IMR-90 (cell line): ENCODE results near the gene MUC5AC. TPM values are rescaled to one million over a fixed set of nuclear protein-coding genes. Genes with fewer than 3 reads are reported as not detected.

ENCODE experiments used
- ATAC-seq: fragments of 200-7000 bp; cut with Tn5 transposase; 2 replicates; pipeline ENCODE4 v1.9.1; 2020; ENCODE audit warnings: low read depth, mild to moderate bottlenecking, moderate library complexity
- BruUV-seq: library from RNA; stranded (reverse); fragments of 400-500 nt; replicated peaks from 2 replicates; lab custom pipeline; 2021; lab: Mats Ljungman, UMichigan
- CTCF ChIA-PET: fragments of 300-600 bp; formaldehyde crosslinking; extraction: SDS; loops from one replicate; lab custom pipeline; 2021; ENCODE audit warnings: antibody characterized with exemption; lab: Yijun Ruan, JAX
- POLR2A ChIA-PET: fragments of 300-600 bp; sonication (Branson Sonifier 250); formaldehyde crosslinking; loops from one replicate; lab custom pipeline; 2022; ENCODE audit warnings: antibody characterized with exemption; ENCODE audit not compliant: unreplicated experiment; lab: Charles Lee
- DNase-seq: peaks from one replicate; pipeline ENCODE4 v3.0.0; 2013
- H2AFZ ChIP-seq: replicated peaks from 2 replicates; pipeline ENCODE3; 2013; ENCODE audit warnings: low read length, mild to moderate bottlenecking; ENCODE audit not compliant: poor library complexity
- H2AK5ac ChIP-seq: 2 replicates; pipeline ENCODE4 v1.6.1; 2013; ENCODE audit warnings: low read depth, low read length, inconsistent platforms
- H2AK9ac ChIP-seq: replicated peaks from 2 replicates; pipeline ENCODE3; 2013; ENCODE audit warnings: mild to moderate bottlenecking, low read depth, low read length, moderate library complexity; ENCODE audit not compliant: poor library complexity
- H2BK120ac ChIP-seq: 2 replicates; pipeline ENCODE4 v1.6.1; 2013; ENCODE audit warnings: low read depth, low read length, inconsistent platforms
- H2BK15ac ChIP-seq: 3 replicates; pipeline ENCODE4 v1.6.1; 2013; ENCODE audit warnings: low read depth, low read length, inconsistent platforms
- H2BK20ac ChIP-seq: 2 replicates; pipeline ENCODE4 v1.6.1; 2013; ENCODE audit warnings: low read depth, mild to moderate bottlenecking, inconsistent platforms, low read length, moderate library complexity
- H2BK5ac ChIP-seq: 2 replicates; pipeline ENCODE4 v1.6.1; 2013; ENCODE audit warnings: mild to moderate bottlenecking, low read depth, low read length, inconsistent platforms; ENCODE audit not compliant: poor library complexity, severe bottlenecking
- H3K14ac ChIP-seq: replicated peaks from 2 replicates; pipeline ENCODE4 v1.6.1; 2013; ENCODE audit warnings: low read depth, low read length, inconsistent platforms
- H3K18ac ChIP-seq: 2 replicates; pipeline ENCODE4 v1.6.1; 2013; ENCODE audit warnings: low read depth, low read length, control low read depth
- H3K23ac ChIP-seq: 2 replicates; pipeline ENCODE4 v1.6.1; 2013; ENCODE audit warnings: low read depth, low read length, inconsistent platforms
- H3K27ac ChIP-seq: 2 replicates; pipeline ENCODE4 v1.5.1; 2013; ENCODE audit warnings: mild to moderate bottlenecking, control low read depth, low read length; ENCODE audit not compliant: insufficient read depth
- H3K27me3 ChIP-seq: 2 replicates; pipeline ENCODE4 v1.6.1; 2013; ENCODE audit warnings: low read length; ENCODE audit not compliant: control insufficient read depth, insufficient read depth
- H3K36me3 ChIP-seq: 2 replicates; pipeline ENCODE4 v1.6.1; 2013; ENCODE audit warnings: low read length, mixed read lengths; ENCODE audit not compliant: control insufficient read depth, insufficient read depth
- H3K4ac ChIP-seq: 2 replicates; pipeline ENCODE4 v1.6.1; 2013; ENCODE audit warnings: low read depth, low read length, inconsistent platforms
- H3K4me1 ChIP-seq: 2 replicates; pipeline ENCODE4 v1.6.1; 2013; ENCODE audit warnings: low read length, mixed read lengths; ENCODE audit not compliant: control insufficient read depth, insufficient read depth
- H3K4me2 ChIP-seq: 2 replicates; pipeline ENCODE4 v1.6.1; 2013; ENCODE audit warnings: low read depth, mild to moderate bottlenecking, control low read depth, low read length, moderate library complexity
- H3K4me3 ChIP-seq: 2 replicates; pipeline ENCODE4 v1.5.1; 2013; ENCODE audit warnings: low read depth, mild to moderate bottlenecking, control low read depth, low read length, moderate library complexity; ENCODE audit not compliant: insufficient read depth
- H3K56ac ChIP-seq: 2 replicates; pipeline ENCODE4 v1.6.1; 2013; ENCODE audit warnings: low read length, inconsistent platforms; ENCODE audit not compliant: insufficient read depth; ENCODE audit errors: extremely low read depth
- H3K79me1 ChIP-seq, 2 experiments: 2 replicates each; pipeline ENCODE4 v1.6.1; 2013; ENCODE audit warnings: low read length in 2 of 2, inconsistent platforms in 1 of 2, low read depth in 1 of 2
- H3K9ac ChIP-seq: 2 replicates; pipeline ENCODE4 v1.6.1; 2013; ENCODE audit warnings: low read depth, low read length, control low read depth
- H3K9me1 ChIP-seq: 2 replicates; pipeline ENCODE4 v1.6.1; 2013; ENCODE audit warnings: low read length, inconsistent platforms; ENCODE audit not compliant: insufficient read depth
- H3K9me3 ChIP-seq: 2 replicates; pipeline ENCODE4 v1.6.1; 2013; ENCODE audit warnings: low read length; ENCODE audit not compliant: control insufficient read depth, insufficient read depth
- H4K20me1 ChIP-seq: 2 replicates; pipeline ENCODE4 v1.6.1; 2013; ENCODE audit warnings: low read length, inconsistent platforms; ENCODE audit not compliant: insufficient read depth
- H4K5ac ChIP-seq: 2 replicates; pipeline ENCODE4 v1.6.1; 2013; ENCODE audit warnings: mild to moderate bottlenecking, low read depth, low read length, control low read depth
- H4K8ac ChIP-seq, 2 experiments: 2 replicates each; pipeline ENCODE4 v1.6.1; 2013; ENCODE audit warnings: low read depth in 2 of 2, low read length in 2 of 2, control low read depth in 1 of 2, inconsistent platforms in 1 of 2
- H4K91ac ChIP-seq: 2 replicates; pipeline ENCODE4 v1.6.1; 2013; ENCODE audit warnings: low read depth, low read length, inconsistent platforms; ENCODE audit not compliant: insufficient read depth
- BHLHE40 ChIP-seq: fragments of 150-350 bp; IDR thresholded peaks from 2 replicates; pipeline ENCODE4 v1.6.1; 2016; ENCODE audit warnings: mild to moderate bottlenecking, low read depth, low read length
- CEBPB ChIP-seq: IDR thresholded peaks from 2 replicates; pipeline ENCODE4 v1.6.1; 2012; ENCODE audit warnings: low read depth, low read length, improper control_type of control experiment
- MAFK ChIP-seq: IDR thresholded peaks from 2 replicates; pipeline ENCODE4 v1.6.1; 2012; ENCODE audit warnings: low read depth, low read length, improper control_type of control experiment
- MAZ ChIP-seq: IDR thresholded peaks from 2 replicates; pipeline ENCODE4 v1.6.1; 2012; ENCODE audit warnings: low read depth, mild to moderate bottlenecking, low read length, improper control_type of control experiment, moderate library complexity, borderline replicate concordance
- MXI1 ChIP-seq: IDR thresholded peaks from 2 replicates; pipeline ENCODE4 v1.6.1; 2012; ENCODE audit warnings: low read depth, mild to moderate bottlenecking, low read length, moderate library complexity, borderline replicate concordance
- NFE2L2 ChIP-seq: fragments of 150-350 bp; IDR thresholded peaks from 2 replicates; pipeline ENCODE4 v1.6.1; 2016; ENCODE audit warnings: low read depth, mild to moderate bottlenecking, low read length
- POLR2A ChIP-seq: IDR thresholded peaks from 2 replicates; pipeline ENCODE4 v1.6.1; 2012; ENCODE audit warnings: mild to moderate bottlenecking, low read depth, low read length
- RFX5 ChIP-seq: IDR thresholded peaks from 2 replicates; pipeline ENCODE4 v1.8.0; 2012; ENCODE audit warnings: low read depth, mild to moderate bottlenecking, low read length, moderate library complexity
- WGBS, 2 experiments: methylation state at CpG; one replicate each; pipeline versions ENCODE4 v1.1.5 to v1.1.7; 2013; ENCODE audit warnings: missing lambda C conversion rate in 2 of 2; ENCODE audit not compliant: insufficient read length in 1 of 2; ENCODE audit errors: extremely low coverage in 2 of 2; 5-methylcytosine and 5-hydroxymethylcytosine counted together
- dilution Hi-C: fragments of 300-500 bp; cut with HindIII; formaldehyde crosslinking; loops from one replicate; pipeline ENCODE4 v1.14.3; 2018; ENCODE audit warnings: low sequenced_read_pairs; ENCODE audit not compliant: unreplicated experiment
- in situ Hi-C: fragments of 300-500 bp; cut with MboI; formaldehyde crosslinking; loops from 3 replicates; pipeline ENCODE4 v1.14.3; 2019; ENCODE audit warnings: low sequenced_read_pairs, inconsistent platforms, mixed read lengths
- intact Hi-C: fragments of 100-400 bp; cut with micrococcal nuclease; formaldehyde crosslinking; loops from 2 replicates; pipeline ENCODE4 v1.10.0; 2022
- polyA plus RNA-seq, 3 experiments: library from polyadenylated mRNA; depleted of rRNA; stranded (reverse); fragments of >200 nt; gene quantifications; 2 replicates each; pipeline ENCODE4 v1.2.3, GENCODE V29; 2012; ENCODE audit warnings: low replicate concordance in 1 of 3
- total RNA-seq: library from RNA; depleted of rRNA; stranded (reverse); fragments of >200 nt; gene quantifications from 2 replicates; pipeline ENCODE4 v1.2.3, GENCODE V29; 2012
- TF ChIP-seq, protein P1 (sequence below): conservative IDR thresholded peaks from 2 replicates; pipeline ENCODE4 v1.5.1; 2012; ENCODE audit warnings: mild to moderate bottlenecking, low read depth, low read length, improper control_type of control experiment
- TF ChIP-seq, protein P2 (sequence below): fragments of 150-350 bp; IDR thresholded peaks from 2 replicates; pipeline ENCODE4 v1.6.1; 2017; ENCODE audit warnings: mild to moderate bottlenecking, antibody characterized with exemption, low read length, low read depth
- TF ChIP-seq, protein P3 (sequence below): fragments of 150-350 bp; IDR thresholded peaks from 2 replicates; pipeline ENCODE4 v1.6.1; 2016; ENCODE audit warnings: low read depth, mild to moderate bottlenecking, low read length, moderate library complexity, borderline replicate concordance

The MUC5AC gene
- total and polyA plus RNA-seq, 2 of the 4 experiments (the other 2 are of a cell fraction) = 0.02 TPM; not detected in 1

DNA sequence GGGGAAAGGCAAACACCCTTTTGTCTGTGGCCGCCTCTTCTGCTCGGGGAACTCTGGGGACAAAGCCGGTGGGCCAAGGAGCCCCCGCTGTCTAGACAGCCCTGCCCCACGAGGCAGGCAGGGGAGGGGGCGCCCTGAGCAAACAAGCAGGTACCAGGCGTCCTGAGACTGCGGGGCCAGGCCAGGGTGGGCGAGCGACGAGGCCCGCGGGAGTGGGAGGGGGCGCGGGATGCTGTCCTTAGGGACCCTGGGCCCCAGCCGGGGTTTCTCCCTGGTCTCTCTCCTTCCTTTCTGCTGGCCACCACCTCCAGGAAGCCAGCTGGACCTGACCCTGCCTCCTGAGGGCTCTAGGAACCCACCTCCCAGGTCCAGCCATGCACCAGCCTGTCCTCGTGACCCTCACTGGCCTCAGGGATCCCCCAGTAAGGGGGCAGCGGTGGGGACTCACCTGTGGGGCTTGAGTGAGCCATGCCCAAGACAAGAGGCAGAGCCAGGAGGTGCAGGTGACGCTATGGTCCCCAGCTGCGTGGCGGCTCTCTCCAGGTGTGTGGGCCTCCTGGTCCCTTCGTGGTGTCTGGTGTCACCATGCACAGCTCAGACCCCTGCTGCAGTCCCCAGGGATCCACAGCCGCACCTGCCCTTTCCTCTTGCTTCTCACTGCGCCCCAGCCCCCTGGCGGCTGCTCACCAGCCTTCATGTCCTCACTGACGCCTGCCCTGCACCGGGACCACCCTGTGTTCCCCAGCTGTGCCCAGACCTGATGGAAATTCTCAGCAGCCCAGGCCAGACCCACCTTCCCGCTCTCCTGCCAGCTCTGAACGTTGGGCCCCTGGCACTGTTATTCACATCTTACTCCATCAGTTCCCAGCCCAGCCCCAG lies 26.5 kb upstream of the MUC5AC start:
- in situ Hi-C loops = no loop called here
- WGBS, 2 experiments = 59% methylated on average over 15 of the region's 29 CpGs; no CpG with 5 or more reads in 1 of the 2 experiments
- Histone ChIP-seq H2BK120ac (no peak overlapping the region), H3K4me3 (no peak overlapping the region), H3K18ac (no peak overlapping the region), H4K8ac (no peak overlapping the region), H3K36me3 (no peaks in the 10 kb centered on the region), H3K4me1 (no peaks in the 10 kb centered on the region), H2BK15ac (no peak overlapping the region), H4K5ac (no peak overlapping the region), H3K14ac (no peak overlapping the region), H4K91ac (no peak overlapping the region), H4K20me1 (no peaks in the 10 kb centered on the region), H2AK9ac (no peak overlapping the region), H2AK5ac (no peak overlapping the region; the same call in 1 of the 2 replicates), H3K27me3 (peaks cover 7% of the 10 kb centered on the region; the same call in 1 of the 2 replicates), H3K9me1 (no peaks in the 10 kb centered on the region), H3K4ac (no peak overlapping the region), H3K27ac (no peak overlapping the region), H3K79me1 (no peaks in the 10 kb centered on the region), H2AFZ (no peak overlapping the region), H3K9ac (no peak overlapping the region), H3K23ac (no peak overlapping the region), H2BK5ac (no peak overlapping the region), H3K4me2 (no peak overlapping the region), H2BK20ac (no peak overlapping the region), H3K9me3 (peaks cover 8% of the 10 kb centered on the region), H3K56ac (no peak overlapping the region)
- dilution Hi-C loops = no loop called here
- ChIA-PET POLR2A (interaction anchor here (0.6 kb wide), 1 partner anchor 616 kb away, joined by 3 read pairs; no protein-coding TSS in a partner anchor), CTCF (no interaction called here)
- TF ChIP-seq, protein P1, sequence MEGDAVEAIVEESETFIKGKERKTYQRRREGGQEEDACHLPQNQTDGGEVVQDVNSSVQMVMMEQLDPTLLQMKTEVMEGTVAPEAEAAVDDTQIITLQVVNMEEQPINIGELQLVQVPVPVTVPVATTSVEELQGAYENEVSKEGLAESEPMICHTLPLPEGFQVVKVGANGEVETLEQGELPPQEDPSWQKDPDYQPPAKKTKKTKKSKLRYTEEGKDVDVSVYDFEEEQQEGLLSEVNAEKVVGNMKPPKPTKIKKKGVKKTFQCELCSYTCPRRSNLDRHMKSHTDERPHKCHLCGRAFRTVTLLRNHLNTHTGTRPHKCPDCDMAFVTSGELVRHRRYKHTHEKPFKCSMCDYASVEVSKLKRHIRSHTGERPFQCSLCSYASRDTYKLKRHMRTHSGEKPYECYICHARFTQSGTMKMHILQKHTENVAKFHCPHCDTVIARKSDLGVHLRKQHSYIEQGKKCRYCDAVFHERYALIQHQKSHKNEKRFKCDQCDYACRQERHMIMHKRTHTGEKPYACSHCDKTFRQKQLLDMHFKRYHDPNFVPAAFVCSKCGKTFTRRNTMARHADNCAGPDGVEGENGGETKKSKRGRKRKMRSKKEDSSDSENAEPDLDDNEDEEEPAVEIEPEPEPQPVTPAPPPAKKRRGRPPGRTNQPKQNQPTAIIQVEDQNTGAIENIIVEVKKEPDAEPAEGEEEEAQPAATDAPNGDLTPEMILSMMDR = no peak
- TF ChIP-seq MAFK = no peak
- TF ChIP-seq, protein P2, sequence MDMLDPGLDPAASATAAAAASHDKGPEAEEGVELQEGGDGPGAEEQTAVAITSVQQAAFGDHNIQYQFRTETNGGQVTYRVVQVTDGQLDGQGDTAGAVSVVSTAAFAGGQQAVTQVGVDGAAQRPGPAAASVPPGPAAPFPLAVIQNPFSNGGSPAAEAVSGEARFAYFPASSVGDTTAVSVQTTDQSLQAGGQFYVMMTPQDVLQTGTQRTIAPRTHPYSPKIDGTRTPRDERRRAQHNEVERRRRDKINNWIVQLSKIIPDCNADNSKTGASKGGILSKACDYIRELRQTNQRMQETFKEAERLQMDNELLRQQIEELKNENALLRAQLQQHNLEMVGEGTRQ = no peak
- no peak for TF ChIP-seq MAZ
- no peak for TF ChIP-seq RFX5
- TF ChIP-seq MXI1 = no peak
- no peak for TF ChIP-seq CEBPB
- no peak for TF ChIP-seq BHLHE40
- TF ChIP-seq POLR2A = no peak
- TF ChIP-seq, protein P3, sequence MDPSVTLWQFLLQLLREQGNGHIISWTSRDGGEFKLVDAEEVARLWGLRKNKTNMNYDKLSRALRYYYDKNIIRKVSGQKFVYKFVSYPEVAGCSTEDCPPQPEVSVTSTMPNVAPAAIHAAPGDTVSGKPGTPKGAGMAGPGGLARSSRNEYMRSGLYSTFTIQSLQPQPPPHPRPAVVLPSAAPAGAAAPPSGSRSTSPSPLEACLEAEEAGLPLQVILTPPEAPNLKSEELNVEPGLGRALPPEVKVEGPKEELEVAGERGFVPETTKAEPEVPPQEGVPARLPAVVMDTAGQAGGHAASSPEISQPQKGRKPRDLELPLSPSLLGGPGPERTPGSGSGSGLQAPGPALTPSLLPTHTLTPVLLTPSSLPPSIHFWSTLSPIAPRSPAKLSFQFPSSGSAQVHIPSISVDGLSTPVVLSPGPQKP = no peak
- TF ChIP-seq NFE2L2 = no peak
- no peak for DNase-seq
- intact Hi-C loops = no loop called here
- no peak for ATAC-seq
- no TSS peak for BruUV-seq
